Adrenal gland (tissue), 12 donors: ENCODE measurements around the gene TBPL2. TPM values are rescaled to one million over a fixed set of nuclear protein-coding genes. Genes with fewer than 3 reads are reported as not detected.
"Not testable (repeated sequence)": the region's sequence is repeated elsewhere in the genome, so short reads cannot be mapped to it uniquely, and the experiment has no call there.

Source experiments
- DNase-seq, 7 donors: peaks; one replicate each; pipeline ENCODE4 v3.0.0-alpha.2; 2019 to 2020
- H3K27ac ChIP-seq, 5 donors: fragments of 200-600 bp; sonication (generic) in 4 of 5; 1 replicate in 3 of 5; 2 replicates in 2 of 5; pipeline versions ENCODE4 v1.5.1 to v1.8.0; 2016 to 2020; ENCODE audit warnings: mild to moderate bottlenecking in 1 of 5
- H3K27me3 ChIP-seq: fragments of 200-600 bp; 2 replicates; pipeline ENCODE4 v1.8.0; 2021
- H3K36me3 ChIP-seq, 2 donors: fragments of 200-600 bp; replicated peaks in 1 of 2; 1 replicate in 1 of 2; 2 replicates in 1 of 2; pipeline versions ENCODE4 v1.5.1 to v1.8.0; 2018 to 2022
- H3K4me1 ChIP-seq, 2 donors: fragments of 200-600 bp; replicated peaks in 1 of 2; 1 replicate in 1 of 2; 2 replicates in 1 of 2; pipeline versions ENCODE4 v1.5.1 to v1.8.0; 2018 to 2021
- H3K4me3 ChIP-seq, 4 donors: fragments of 200-600 bp; sonication (generic) in 3 of 4; one replicate each; pipeline ENCODE4 v1.5.1; 2016 to 2018
- H3K9me3 ChIP-seq, 3 donors: fragments of 200-600 bp; sonication (generic) in 1 of 3; replicated peaks in 1 of 3; 1 replicate in 2 of 3; 2 replicates in 1 of 3; pipeline versions ENCODE4 v1.5.1 to v1.8.0; 2016 to 2021
- CTCF ChIP-seq, 6 experiments: fragments of 450-650 bp in 4 of 6; fragments of 200-600 bp in 2 of 6; sonication (generic) in 1 of 6; IDR thresholded peaks; 1 replicate in 5 of 6; 2 replicates in 1 of 6; pipeline versions ENCODE4 v1.5.1 to v1.8.0; 2016 to 2021; ENCODE audit warnings: antibody characterized with exemption in 6 of 6, mild to moderate bottlenecking in 2 of 6, moderate library complexity in 1 of 6
- POLR2A ChIP-seq, 2 donors: fragments of 450-650 bp; IDR thresholded peaks; one replicate each; pipeline ENCODE4 v1.6.1; 2017; ENCODE audit warnings: antibody characterized with exemption in 2 of 2, mild to moderate bottlenecking in 2 of 2, moderate library complexity in 1 of 2
- WGBS, 4 donors: extraction: QIAGEN DNeasy Blood & Tissue Kit in 2 of 4; methylation state at CpG; one replicate each; pipeline versions ENCODE4 v1.1.5 to v1.1.7; 2013 to 2017; 5-methylcytosine and 5-hydroxymethylcytosine counted together
- intact Hi-C, 2 donors: fragments of 100-400 bp; cut with DNase I; formaldehyde crosslinking; loops; one replicate each; pipeline versions ENCODE4 v1.14.1 to v1.15.0; 2022 to 2023
- polyA plus RNA-seq, 3 donors: library from polyadenylated mRNA; stranded (reverse); fragments of 200-250 nt in 2 of 3; fragments of 350-450 nt in 1 of 3; fragmentation: Illumina TruSeq in 1 of 3; extraction: RNeasy Lipid Tissue Mini Kit (QIAGEN cat#74804) in 1 of 3; gene quantifications; one replicate each; pipeline ENCODE4 v1.2.3, GENCODE V29; 2013 to 2014
- total RNA-seq, 9 donors: library from RNA; depleted of rRNA in 4 of 9; stranded (reverse); fragments of >200 nt in 4 of 9; fragments of 120-200 nt in 1 of 9; fragmentation: NEBNext Ultra II Directional in 1 of 9; extraction: Animal tissue kit (Norgen Biotek cat#: 25700) in 1 of 9; gene quantifications; one replicate each; pipeline versions ENCODE4 v1.1.0 to v1.2.4, GENCODE V29; 2013 to 2023
- donor health status: healthy with polysubstance abuse.
- donor health status: Bipolar disorder and iron deficiency.
- donor health status: DM: yes; HTN: yes; CAD: no.
- donor health status: DM: no; HTN: no; CAD: no.
- donor health status: DM: no; HTN: no; CAD: no.
- donor health status: DM: yes; HTN: yes; CAD: no.

Gene TBPL2
- total and polyA plus RNA-seq, 12 donors, result 0.06 TPM; not detected in 11

GRCh38 chr14:55384536-55384935 lies 55.9 kb downstream of the TBPL2 start:
- H3K36me3 ChIP-seq, result peaks cover 0 to 51% of the 10 kb centered on the region in 2 donors
- H3K9me3 ChIP-seq, result no peaks in the 10 kb centered on the region
- no peak for TF ChIP-seq CTCF (IDR thresholded peaks at IDR 0.05)
- no peak for TF ChIP-seq POLR2A (IDR thresholded peaks at IDR 0.05)
- H3K4me3 ChIP-seq, result no peak overlapping the region
- WGBS, 4 donors, result 72 to 91% (median 77%) methylated on average over 3 of the region's 3 CpGs
- H3K27me3 ChIP-seq, result no peaks in the 10 kb centered on the region
- no peak for DNase-seq
- intact Hi-C loops, result no loop called here
- H3K27ac ChIP-seq, result no peak overlapping the region
- no peaks in the 10 kb centered on the region for H3K4me1 ChIP-seq

- no peaks in the 10 kb centered on the region for H3K4me1 ChIP-seq
- no peaks in the 10 kb centered on the region for H3K9me3 ChIP-seq
- peaks cover 0 to 52% of the 10 kb centered on the region in 2 donors for H3K36me3 ChIP-seq
- no peak overlapping the region for H3K4me3 ChIP-seq
- H3K27ac ChIP-seq, result peak overlapping the region in 2 of 5 donors; percentile 22 to 28
- TF ChIP-seq CTCF (IDR thresholded peaks at IDR 0.05) (no peak), POLR2A (IDR thresholded peaks at IDR 0.05) (no peak)
- no peaks in the 10 kb centered on the region for H3K27me3 ChIP-seq
- DNase-seq, result no peak
- 60 to 79% (median 67%) methylated on average over 5 of the region's 5 CpGs for WGBS, 4 donors
- intact Hi-C loops, result no loop called here
Measured at GRCh38 chr14:55383541-55384140, 56.8 kb downstream of the TBPL2 start.

GRCh38 chr14:55383056-55383466 lies 57.4 kb downstream of the TBPL2 start:
- H3K27me3 ChIP-seq, intact Hi-C loops, H3K4me3 ChIP-seq, H3K9me3 ChIP-seq, H3K4me1 ChIP-seq: not testable (repeated sequence)
- H3K36me3 ChIP-seq, result peaks cover 0 to 53% of the 10 kb centered on the region in 2 donors
- DNase-seq, result peak in 1 of 7 donors; percentile 30
- 62 to 77% (median 71%) methylated on average over 10 of the region's 10 CpGs for WGBS, 4 donors
- peak overlapping the region in 2 of 5 donors; percentile 22 to 28 for H3K27ac ChIP-seq

GRCh38 chr14:55382483-55382882 lies 57.9 kb downstream of the TBPL2 start:
- H3K27ac ChIP-seq, result no peak overlapping the region
- no peaks in the 10 kb centered on the region for H3K9me3 ChIP-seq

More at GRCh38 chr14:55382483-55382882, 57.9 kb downstream of the TBPL2 start:
- no peak for DNase-seq
- H3K27me3 ChIP-seq, result no peaks in the 10 kb centered on the region
- TF ChIP-seq POLR2A (IDR thresholded peaks at IDR 0.05) (no peak), CTCF (IDR thresholded peaks at IDR 0.05) (no peak)
- whole genome bisulfite sequencing, 4 donors, result 76 to 92% (median 90%) methylated on average over 4 of the region's 4 CpGs
- no peaks in the 10 kb centered on the region for H3K4me1 ChIP-seq
- intact Hi-C loops, result no loop called here
- H3K4me3 ChIP-seq, result no peak overlapping the region
- H3K36me3 ChIP-seq, result peaks cover 0 to 58% of the 10 kb centered on the region in 2 donors
